Bronchus fibroblast of lung (primary cell): Measurements from ENCODE around the gene AMBP. TPM values are rescaled to one million over a fixed set of nuclear protein-coding genes. Genes with fewer than 3 reads are reported as not detected.

Source experiments
- total RNA-seq: library from RNA; depleted of rRNA; stranded (reverse); fragments of >200 nt; gene quantifications from 2 replicates; pipeline ENCODE4 v1.2.3, GENCODE V29; 2015

Gene AMBP
- total RNA-seq, result not detected in 2 replicates

DNA sequence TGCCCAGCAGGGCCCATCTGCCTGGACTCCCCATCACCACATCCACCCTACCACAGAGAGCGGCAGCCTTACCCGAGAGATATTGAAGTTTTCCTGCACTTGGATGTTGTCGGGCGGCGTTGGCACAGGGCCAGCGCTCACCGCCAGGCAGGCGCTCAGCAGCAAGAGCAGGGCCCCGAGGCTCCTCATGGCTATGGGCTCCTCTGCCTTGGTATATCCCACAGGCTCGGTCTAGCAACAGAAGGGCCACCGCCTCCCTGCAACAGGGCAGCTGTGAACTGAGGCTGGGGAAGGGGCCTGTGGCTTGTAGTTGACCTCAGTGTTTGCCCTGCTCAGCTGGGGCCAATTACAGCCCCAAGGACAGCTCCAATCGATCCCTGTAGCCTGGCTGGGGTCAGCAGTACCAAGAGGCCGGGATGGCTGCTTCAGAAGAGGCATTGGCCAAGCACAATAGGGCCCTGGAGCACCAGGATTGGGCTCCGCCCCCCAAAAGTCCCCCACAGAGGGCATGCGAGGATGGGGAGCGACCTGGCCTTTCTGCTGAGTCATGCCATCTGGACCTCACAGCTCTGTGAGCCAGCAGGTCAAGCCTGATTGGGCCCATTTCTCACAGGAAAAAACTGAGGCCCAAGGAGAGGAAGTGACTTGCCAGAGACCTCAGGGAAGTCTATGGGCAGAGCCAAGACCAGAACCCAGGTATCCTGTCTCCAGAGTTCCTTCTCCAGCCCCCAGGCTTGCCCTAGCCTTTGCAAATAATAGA is at the start of gene AMBP:
Gene AMBP, minus strand, starts transcription at position 280 of the 760 bp plus-strand sequence. Its CDS starts 91 bp downstream, at position 189.

GRCh38 chr9:114098936-114099668 is 21.0 kb upstream of the AMBP start, which contains the start of gene KIF12:
Gene KIF12 (minus strand): TSS chr9:114099292. CDS start chr9:114099276, 16 bp downstream.

Other genes starting within 250 kb of the AMBP start
- 6.4 TPM in 2 replicates for gene ZNF618, start 202.0 kb downstream of the AMBP start, total RNA-seq
- not detected in 2 replicates for gene KIF12, start 21.0 kb upstream of the AMBP start, total RNA-seq
- 4.0 and 4.5 TPM in 2 replicates for gene COL27A1, start 77.2 kb upstream of the AMBP start, total RNA-seq
- gene ORM1, start 244.8 kb upstream of the AMBP start, total RNA-seq, result not detected in 2 replicates